ENCODE data around the gene CEP135. TPM values are rescaled to one million over a fixed set of nuclear protein-coding genes. Genes with fewer than 3 reads are reported as not detected.

CEP135 gene
- total RNA-seq, 1 donor from 2014 or later, result 14.8 TPM

- Mint-ChIP-seq H3K27me3 (ENCODE audit: unreplicated experiment) (no peaks in the 10 kb centered on the region), H3K9me3 (ENCODE audit: unreplicated experiment) (no peaks in the 10 kb centered on the region), H3K4me1 (ENCODE audit: unreplicated experiment) (no peaks in the 10 kb centered on the region), H3K36me3 (ENCODE audit: low read depth, unreplicated experiment) (no peaks in the 10 kb centered on the region), H3K27ac (ENCODE audit: unreplicated experiment) (no peak overlapping the region), H3K4me3 (ENCODE audit: unreplicated experiment) (no peak overlapping the region)
- no peak for DNase-seq (ENCODE audit: low spot score)
- TF ChIP-seq CTCF (IDR thresholded peaks at IDR 0.05; ENCODE audit: unreplicated experiment), result no peak
Measured at GRCh38 chr4:56042225-56042624, 93.5 kb downstream of the CEP135 start.

GRCh38 chr4:56048383-56048701 lies 99.6 kb downstream of the CEP135 start:
- Mint-ChIP-seq H3K4me1 (ENCODE audit: unreplicated experiment) (peaks cover 7% of the 10 kb centered on the region), H3K27me3 (ENCODE audit: unreplicated experiment) (peaks cover 7% of the 10 kb centered on the region), H3K9me3 (ENCODE audit: unreplicated experiment) (no peaks in the 10 kb centered on the region), H3K4me3 (ENCODE audit: unreplicated experiment) (peak overlapping the region; percentile 91), H3K36me3 (ENCODE audit: low read depth, unreplicated experiment) (no peaks in the 10 kb centered on the region), H3K27ac (ENCODE audit: unreplicated experiment) (peak overlapping the region; percentile 36)
- DNase-seq (ENCODE audit: low spot score), result no peak
- TF ChIP-seq CTCF (IDR thresholded peaks at IDR 0.05; ENCODE audit: unreplicated experiment), result no peak

GRCh38 chr4:56048702-56049431 lies 100.1 kb downstream of the CEP135 start:
- peak; percentile 76 for DNase-seq (ENCODE audit: low spot score)

GRCh38 chr4:56050625-56051024 lies 101.9 kb downstream of the CEP135 start:
- Mint-ChIP-seq H3K4me3 (ENCODE audit: unreplicated experiment) (peak overlapping the region; percentile 96), H3K4me1 (ENCODE audit: unreplicated experiment) (peaks cover 9% of the 10 kb centered on the region), H3K27ac (ENCODE audit: unreplicated experiment) (no peak overlapping the region), H3K9me3 (ENCODE audit: unreplicated experiment) (no peaks in the 10 kb centered on the region), H3K27me3 (ENCODE audit: unreplicated experiment) (peaks cover 7% of the 10 kb centered on the region), H3K36me3 (ENCODE audit: low read depth, unreplicated experiment) (no peaks in the 10 kb centered on the region)
- no peak for TF ChIP-seq CTCF (IDR thresholded peaks at IDR 0.05; ENCODE audit: unreplicated experiment)
- DNase-seq (ENCODE audit: low spot score), result no peak

More at GRCh38 chr4:56048702-56049431, 100.1 kb downstream of the CEP135 start:
- Mint-ChIP-seq H3K27ac (ENCODE audit: unreplicated experiment) (peak overlapping the region; percentile 36), H3K9me3 (ENCODE audit: unreplicated experiment) (no peaks in the 10 kb centered on the region), H3K4me1 (ENCODE audit: unreplicated experiment) (peaks cover 7% of the 10 kb centered on the region), H3K4me3 (ENCODE audit: unreplicated experiment) (peak overlapping the region; percentile 91), H3K27me3 (ENCODE audit: unreplicated experiment) (peaks cover 7% of the 10 kb centered on the region), H3K36me3 (ENCODE audit: low read depth, unreplicated experiment) (no peaks in the 10 kb centered on the region)
- TF ChIP-seq CTCF (IDR thresholded peaks at IDR 0.05; ENCODE audit: unreplicated experiment), result peak; percentile 15

GRCh38 chr4:56051029-56051709 lies 102.4 kb downstream of the CEP135 start:
- H3K4me1 Mint-ChIP-seq (ENCODE audit: unreplicated experiment), result peaks cover 9% of the 10 kb centered on the region
- peaks cover 7% of the 10 kb centered on the region for H3K27me3 Mint-ChIP-seq (ENCODE audit: unreplicated experiment)
- H3K36me3 Mint-ChIP-seq (ENCODE audit: low read depth, unreplicated experiment), result no peaks in the 10 kb centered on the region
- no peak for DNase-seq (ENCODE audit: low spot score)
- TF ChIP-seq CTCF (IDR thresholded peaks at IDR 0.05; ENCODE audit: unreplicated experiment), result no peak
- no peak overlapping the region for H3K27ac Mint-ChIP-seq (ENCODE audit: unreplicated experiment)
- H3K4me3 Mint-ChIP-seq (ENCODE audit: unreplicated experiment), result peak overlapping the region; percentile 96
- no peaks in the 10 kb centered on the region for H3K9me3 Mint-ChIP-seq (ENCODE audit: unreplicated experiment)

Data from endothelial cell (in vitro differentiated cells).